ENCODE measurements around the gene SLIRP.
"Not testable (repeated sequence)": the region's sequence is repeated elsewhere in the genome, so short reads cannot be mapped to it uniquely, and the experiment has no call there.

The SLIRP gene

DNA sequence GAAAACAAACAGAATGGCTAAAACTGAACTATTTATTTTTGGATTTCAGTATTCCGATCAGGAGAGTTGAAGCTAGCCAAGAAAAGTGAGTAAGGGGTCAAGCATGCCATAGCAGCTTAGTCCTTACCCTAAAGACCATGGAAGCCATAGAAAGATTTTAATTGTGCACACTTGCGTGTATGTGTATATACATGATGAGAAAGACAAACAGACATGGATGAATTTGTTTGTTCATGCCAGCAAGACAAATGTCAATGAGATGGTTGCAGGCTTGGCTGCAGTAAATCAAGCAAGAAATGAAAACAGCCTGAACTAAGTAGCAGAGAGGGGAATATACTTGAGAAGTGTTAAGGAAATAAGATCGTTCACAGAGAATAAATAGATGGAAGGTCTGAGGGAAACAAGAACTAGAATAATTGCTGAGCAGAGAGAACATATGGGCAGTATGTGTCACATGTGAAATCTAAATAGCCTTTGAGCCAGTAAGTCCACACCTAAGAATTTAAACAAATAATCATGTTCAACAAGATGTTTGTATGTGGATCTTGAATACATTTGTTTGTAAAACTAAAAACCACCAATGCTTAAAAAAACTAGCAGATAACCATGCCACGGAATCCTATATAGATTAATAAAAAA is 38.3 kb downstream of the SLIRP start:
- no peak for FAIRE-seq

GRCh38 chr14:77747425-77747824 is 39.5 kb downstream of the SLIRP start:
- FAIRE-seq: not testable (repeated sequence)

DNA sequence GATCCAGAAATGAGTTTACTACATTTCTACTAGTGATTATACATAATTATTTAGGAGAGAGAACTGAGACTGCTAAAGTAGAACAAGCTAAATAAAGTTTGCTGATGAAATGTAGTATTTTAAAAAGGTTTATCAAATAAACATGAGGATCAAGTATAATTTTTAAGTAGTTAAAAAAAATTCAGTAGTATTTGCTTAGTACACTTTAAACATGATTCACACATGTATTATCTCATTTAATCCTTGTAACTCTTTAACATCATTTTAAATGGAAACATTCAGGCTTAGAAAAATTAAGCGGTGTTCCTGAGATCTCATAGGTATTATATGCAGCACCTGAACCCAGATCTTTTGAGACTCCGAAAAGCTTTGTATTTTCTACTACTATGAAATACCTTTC is 44.4 kb downstream of the SLIRP start:
- peak; percentile 49 for FAIRE-seq

GRCh38 chr14:77752799-77753516 is 45.1 kb downstream of the SLIRP start:
- no peak for FAIRE-seq

- peak; percentile 77 for FAIRE-seq
Measured at GRCh38 chr14:77760381-77761204, 52.7 kb downstream of the SLIRP start, which contains the start of gene SNW1. SNW1 (minus strand) TSS chr14:77761156; CDS start chr14:77761127, 29 bp downstream.

- FAIRE-seq: no peak
Measured at GRCh38 chr14:77761205-77761931, 53.5 kb downstream of the SLIRP start.

- FAIRE-seq: no peak
Measured at GRCh38 chr14:77763316-77763715, 55.4 kb downstream of the SLIRP start.

DNA sequence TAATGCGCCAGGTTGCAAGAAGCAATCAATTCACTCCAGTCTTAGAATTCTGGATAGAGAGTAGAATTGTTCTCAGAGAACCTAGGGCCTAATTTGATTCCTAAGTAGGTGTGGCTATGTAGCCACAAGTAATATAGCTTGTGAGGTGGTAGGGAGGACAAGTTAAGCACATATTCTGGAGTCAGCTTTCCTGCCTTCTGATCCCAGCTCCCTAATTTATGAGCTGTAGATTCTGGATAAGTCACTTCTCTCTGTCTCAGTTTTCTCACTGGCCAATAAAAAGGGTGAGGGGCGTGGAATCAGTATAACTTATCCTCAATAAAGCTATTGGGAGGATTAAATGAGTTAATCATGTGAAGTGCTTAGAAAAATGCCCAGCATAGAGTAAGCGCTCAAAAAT is 56.1 kb downstream of the SLIRP start:
- FAIRE-seq: no peak
